Ovary (tissue), 3 donors: ENCODE measurements around the gene PAPSS1.

ENCODE experiments used
- EP300 ChIP-seq: sonication (generic); formaldehyde crosslinking; IDR thresholded peaks from one replicate; pipeline ENCODE4 v1.6.1; 2017; ENCODE audit warnings: antibody characterized with exemption
- POLR2A ChIP-seq: fragments of 450-650 bp; IDR thresholded peaks from one replicate; pipeline ENCODE4 v1.6.1; 2017; ENCODE audit warnings: antibody characterized with exemption, mild to moderate bottlenecking, moderate library complexity
- TF ChIP-seq, protein P1 (sequence below), 3 donors: fragments of 450-650 bp in 2 of 3; fragments of 200-600 bp in 1 of 3; IDR thresholded peaks; one replicate each; pipeline versions ENCODE4 v1.5.1 to v1.8.0; 2016 to 2022; ENCODE audit warnings: antibody characterized with exemption in 3 of 3, mild to moderate bottlenecking in 1 of 3
- donor health status: DM: no; HTN: no; CAD: no.

DNA sequence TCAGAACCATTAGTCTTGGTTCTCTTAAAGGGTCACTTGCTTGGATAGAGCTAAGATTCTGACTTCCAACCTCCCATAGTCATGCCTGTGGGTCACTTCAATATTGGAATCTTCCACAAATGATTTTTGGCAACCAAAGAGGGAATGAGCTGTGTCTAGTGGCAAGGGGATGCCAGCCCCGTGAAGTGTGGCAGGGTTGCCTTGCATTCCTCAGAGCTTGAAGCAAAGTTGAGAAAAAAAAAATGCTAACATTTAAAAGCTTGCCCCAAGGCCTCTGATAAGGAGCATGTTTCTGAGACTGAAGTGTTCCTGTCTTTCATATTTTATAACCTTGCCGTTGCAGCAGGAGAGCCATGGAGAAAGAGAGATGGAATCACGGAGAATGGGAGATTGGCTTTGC, 120.2 kb downstream of the PAPSS1 start:
- TF ChIP-seq, protein P1, sequence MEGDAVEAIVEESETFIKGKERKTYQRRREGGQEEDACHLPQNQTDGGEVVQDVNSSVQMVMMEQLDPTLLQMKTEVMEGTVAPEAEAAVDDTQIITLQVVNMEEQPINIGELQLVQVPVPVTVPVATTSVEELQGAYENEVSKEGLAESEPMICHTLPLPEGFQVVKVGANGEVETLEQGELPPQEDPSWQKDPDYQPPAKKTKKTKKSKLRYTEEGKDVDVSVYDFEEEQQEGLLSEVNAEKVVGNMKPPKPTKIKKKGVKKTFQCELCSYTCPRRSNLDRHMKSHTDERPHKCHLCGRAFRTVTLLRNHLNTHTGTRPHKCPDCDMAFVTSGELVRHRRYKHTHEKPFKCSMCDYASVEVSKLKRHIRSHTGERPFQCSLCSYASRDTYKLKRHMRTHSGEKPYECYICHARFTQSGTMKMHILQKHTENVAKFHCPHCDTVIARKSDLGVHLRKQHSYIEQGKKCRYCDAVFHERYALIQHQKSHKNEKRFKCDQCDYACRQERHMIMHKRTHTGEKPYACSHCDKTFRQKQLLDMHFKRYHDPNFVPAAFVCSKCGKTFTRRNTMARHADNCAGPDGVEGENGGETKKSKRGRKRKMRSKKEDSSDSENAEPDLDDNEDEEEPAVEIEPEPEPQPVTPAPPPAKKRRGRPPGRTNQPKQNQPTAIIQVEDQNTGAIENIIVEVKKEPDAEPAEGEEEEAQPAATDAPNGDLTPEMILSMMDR (IDR thresholded peaks at IDR 0.05), result no peak
- TF ChIP-seq POLR2A (no peak), EP300 (no peak)
